T-helper 9 cell (primary cell): ENCODE results near the gene RNF11.

Source experiments
- DNase-seq: peaks from one replicate; pipeline ENCODE4 v3.0.0-alpha.2; 2020

The RNF11 gene

DNA sequence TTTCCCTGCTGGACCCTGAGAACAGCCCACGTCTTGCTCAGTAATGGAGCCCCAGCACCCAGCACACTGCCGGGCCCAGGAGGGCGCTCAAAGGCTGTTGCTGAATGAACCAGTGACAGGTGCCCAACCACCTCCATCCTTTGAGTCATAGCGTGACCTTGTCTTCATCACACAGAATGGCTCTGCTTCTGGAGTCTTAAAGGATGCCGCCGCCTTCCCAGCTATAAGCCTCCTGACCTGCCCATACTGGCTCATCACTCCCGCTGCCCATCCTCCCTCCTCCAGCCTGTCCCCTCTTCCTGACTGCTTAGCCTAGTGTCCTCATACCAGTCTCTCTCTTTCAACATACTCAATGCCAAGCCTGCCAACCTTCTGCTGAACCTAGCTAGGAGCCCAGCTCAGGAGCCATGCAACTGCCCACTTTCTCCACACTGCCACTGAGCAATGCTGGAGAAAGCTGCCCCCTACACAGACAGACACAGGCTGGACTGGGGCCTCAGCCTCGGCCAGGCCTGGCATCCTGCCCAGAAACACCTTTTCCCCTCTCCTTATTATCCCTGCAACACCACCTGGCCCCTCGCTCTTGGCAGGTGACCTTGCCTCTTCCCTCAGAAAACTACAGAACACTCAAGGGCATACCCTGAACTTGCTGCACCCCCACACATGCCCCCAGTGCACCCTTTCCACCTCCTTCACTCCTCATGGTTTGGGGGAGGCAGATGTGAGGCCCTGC is 80.2 kb downstream of the RNF11 start:
- DNase-seq, result no peak

DNA sequence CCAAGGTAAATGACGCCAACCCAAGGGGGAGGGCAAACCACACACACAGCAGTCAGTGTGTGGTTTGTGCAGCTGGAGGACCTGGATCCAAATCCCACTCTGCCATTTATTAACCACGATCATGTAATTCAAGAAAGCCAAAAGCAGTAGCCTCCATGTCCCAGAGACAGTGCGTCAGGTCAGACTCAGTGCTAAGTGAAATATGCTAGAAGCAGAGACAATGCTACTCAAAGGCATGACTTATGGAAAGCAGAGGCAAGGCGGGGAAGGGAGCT is 80.7 kb downstream of the RNF11 start:
- DNase-seq, result no peak

- DNase-seq, result no peak
Observed at GRCh38 chr1:51317798-51318197, 81.7 kb downstream of the RNF11 start.

DNA sequence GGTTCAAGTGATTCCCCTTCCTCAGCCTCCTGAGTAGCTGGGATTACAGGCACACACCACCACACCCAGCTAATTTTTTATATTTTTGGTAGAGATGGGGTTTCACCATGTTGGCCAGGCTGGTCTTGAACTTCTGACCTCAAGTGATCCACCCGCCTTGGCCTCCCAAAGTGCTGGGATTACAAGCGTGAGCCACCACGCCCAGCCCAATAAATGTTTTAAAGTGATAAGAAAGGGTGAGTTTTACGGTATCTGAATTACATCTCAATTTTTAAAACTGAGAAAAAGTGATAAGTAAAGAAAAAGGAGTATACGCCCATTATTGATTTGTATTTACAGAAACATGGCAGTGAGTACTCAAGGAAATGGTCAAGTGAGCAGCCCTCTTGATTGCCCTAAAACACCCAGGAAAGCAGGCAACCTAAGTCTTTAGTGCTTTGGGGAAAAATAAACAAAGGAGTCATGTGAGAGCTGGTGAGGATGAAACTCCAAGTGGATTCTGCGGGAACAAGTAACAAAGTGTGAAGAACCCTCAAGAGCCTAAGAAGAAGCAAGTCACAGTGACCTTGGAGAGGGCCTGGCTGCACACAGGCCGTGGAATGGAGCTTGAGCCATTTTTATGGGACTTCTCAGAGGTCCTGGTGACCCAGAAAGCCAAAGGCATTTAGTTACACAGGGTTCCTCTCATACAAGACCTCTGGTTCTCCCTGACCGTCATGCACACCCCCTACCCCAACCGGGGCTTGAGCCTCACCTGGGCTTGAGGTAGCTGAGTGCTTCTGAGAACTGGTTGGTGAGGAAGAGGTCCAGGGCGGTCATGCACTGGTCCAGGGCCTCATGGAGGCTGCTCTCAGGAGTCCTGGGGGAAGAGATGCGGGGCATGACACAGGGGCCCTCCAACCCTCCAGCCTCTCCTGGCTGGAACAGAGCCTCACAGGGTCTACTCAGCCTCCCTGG is 85.2 kb downstream of the RNF11 start:
- DNase-seq, result no peak

DNA sequence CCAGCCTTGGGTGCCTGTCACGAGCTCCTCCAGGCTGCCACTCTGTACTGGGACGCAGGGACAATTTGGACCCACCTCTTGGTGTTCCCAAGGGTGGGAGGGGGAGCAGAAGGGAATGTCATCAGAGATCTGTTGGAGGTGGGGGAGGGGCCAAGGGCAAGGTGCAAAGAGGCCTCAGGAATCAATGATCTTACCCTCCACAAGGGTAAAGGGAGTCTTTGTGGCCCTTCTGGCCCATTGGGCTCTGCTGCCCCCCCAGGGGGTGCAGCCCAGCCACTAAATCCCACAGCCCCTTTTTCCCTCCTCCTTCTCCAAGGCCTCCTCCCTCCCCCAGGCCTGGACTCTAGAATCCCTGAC is 85.8 kb downstream of the RNF11 start:
- no peak for DNase-seq

DNA sequence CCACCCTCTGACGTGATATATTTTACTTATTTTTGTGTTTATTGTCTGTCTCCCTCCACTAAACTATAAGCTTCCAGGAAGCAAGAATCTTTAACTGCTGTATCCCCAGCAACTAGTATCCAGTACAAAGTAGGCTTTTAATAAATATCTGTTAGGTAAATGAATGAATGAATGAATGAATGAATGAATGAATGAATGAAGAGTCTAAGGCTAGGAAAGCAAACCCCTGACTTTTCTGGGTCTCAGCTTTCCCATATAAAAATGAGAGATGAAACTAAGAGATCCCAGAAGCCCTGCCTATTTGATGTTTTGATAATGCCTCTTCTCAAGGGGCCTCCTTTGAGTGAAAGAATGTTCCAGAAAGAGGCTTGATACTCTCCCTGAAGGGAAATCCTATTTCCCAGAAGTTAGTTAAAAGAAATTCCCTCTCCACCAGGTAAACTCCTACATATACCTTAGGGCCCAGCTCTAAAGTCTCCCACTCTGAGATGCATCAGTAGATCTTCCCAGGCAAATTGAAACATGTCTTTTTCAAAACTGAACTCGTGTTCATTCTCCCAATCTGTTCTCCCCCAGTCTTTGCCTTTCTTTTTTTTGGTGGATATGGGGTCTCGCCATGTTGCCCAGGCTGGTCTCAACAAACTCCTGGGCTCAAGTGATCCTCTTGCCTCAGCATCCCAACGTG is 86.5 kb downstream of the RNF11 start:
- DNase-seq, result no peak
